GM18870 (cell line): Measurements from ENCODE around the gene ACSF3.
"Not testable (repeated sequence)": the region's sequence is repeated elsewhere in the genome, so short reads cannot be mapped to it uniquely, and the experiment has no call there.

ENCODE experiments used
- ATAC-seq: cut with Tn5 transposase; IDR thresholded peaks from one replicate; pipeline ENCODE4 v1.9.1; 2021; ENCODE audit warnings: moderate library complexity; ENCODE audit not compliant: unreplicated experiment

ACSF3 gene

GRCh38 chr16:89092013-89092412, 1.6 kb upstream of the ACSF3 start:
- no peak for ATAC-seq

DNA sequence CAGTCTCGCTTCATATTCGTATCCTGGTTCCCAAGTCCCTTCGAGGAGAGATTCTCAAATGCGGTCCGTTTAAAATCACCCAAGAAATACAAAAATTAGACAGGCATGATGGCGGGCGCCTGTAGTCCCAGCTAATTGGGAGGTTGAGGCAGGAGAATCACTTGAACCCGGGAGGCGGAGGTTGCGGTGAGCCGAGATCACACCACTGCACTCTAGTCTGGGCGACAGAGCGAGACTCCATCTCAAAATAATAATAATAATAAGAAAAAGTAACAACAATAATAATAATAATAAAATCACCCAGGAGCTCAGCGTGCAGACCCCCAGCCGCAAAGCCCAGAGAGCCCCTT, 425 bp upstream of the ACSF3 start:
- ATAC-seq, result not testable (repeated sequence)

- no peak for ATAC-seq
Measured at GRCh38 chr16:89094252-89094879, 714 bp downstream of the ACSF3 start.

DNA sequence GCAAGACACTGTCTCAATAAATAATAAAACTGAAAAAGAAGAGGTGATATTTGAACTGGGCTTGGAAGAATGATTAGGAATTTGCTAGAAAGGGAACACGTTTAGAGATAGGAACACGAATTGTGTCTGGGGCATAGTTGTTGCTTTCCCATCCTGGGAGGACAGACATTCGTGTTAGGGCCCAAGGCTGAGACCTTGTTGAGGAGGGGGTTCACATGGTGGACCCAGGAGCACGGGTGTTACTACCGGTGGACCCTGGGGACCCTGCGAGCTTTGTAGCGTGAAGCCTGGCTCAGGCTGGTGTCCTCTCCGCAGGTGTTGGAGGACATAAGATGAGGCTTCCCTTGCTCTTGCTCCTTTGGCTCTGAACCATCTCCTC, 1.2 kb downstream of the ACSF3 start:
- ATAC-seq, result no peak

- ATAC-seq, result no peak
Measured at GRCh38 chr16:89095491-89095951, 1.9 kb downstream of the ACSF3 start.

- ATAC-seq, result no peak
Measured at GRCh38 chr16:89096042-89096717, 2.5 kb downstream of the ACSF3 start.

- no peak for ATAC-seq
Measured at GRCh38 chr16:89096768-89097391, 3.2 kb downstream of the ACSF3 start.

GRCh38 chr16:89097392-89097772, 3.7 kb downstream of the ACSF3 start:
- no peak for ATAC-seq

- no peak for ATAC-seq
Measured at GRCh38 chr16:89098767-89099430, 5.2 kb downstream of the ACSF3 start.

DNA sequence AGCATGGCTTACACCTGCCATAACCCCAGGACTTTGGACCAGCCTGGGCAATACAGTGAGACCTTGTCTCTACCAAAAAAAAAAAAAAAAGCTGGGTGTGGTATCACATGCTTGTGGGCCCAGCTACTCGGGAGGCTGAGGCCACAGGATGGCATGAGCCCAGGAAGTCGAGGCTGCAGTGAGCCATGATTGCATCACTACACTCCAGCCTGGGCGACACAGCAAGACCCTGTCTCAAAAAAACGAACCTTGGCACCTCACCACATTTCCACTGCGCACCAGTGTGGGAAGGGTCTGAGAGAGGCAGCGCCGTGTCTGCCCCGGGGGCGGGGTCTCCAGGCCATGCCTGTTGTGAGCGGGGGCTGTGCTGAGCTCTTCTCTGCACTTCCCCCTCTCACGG, 6.3 kb downstream of the ACSF3 start:
- no peak for ATAC-seq

DNA sequence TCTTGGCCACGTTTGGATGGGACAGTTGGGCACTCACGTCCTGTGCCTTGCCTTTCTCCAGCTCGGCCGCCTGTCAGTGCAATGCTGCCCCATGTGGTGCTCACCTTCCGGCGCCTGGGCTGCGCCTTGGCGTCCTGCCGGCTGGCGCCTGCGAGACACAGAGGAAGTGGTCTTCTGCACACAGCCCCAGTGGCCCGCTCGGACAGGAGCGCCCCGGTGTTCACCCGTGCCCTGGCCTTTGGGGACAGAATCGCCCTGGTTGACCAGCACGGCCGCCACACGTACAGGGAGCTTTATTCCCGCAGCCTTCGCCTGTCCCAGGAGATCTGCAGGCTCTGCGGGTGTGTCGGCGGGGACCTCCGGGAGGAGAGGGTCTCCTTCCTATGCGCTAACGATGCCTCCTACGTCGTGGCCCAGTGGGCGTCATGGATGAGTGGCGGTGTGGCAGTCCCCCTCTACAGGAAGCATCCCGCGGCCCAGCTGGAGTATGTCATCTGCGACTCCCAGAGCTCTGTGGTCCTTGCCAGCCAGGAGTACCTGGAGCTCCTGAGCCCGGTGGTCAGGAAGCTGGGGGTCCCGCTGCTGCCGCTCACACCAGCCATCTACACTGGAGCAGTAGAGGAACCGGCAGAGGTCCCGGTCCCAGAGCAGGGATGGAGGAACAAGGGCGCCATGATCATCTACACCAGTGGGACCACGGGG, 7.1 kb downstream of the ACSF3 start:
- ATAC-seq, result no peak

GRCh38 chr16:89101303-89102040, 7.8 kb downstream of the ACSF3 start:
- no peak for ATAC-seq

DNA sequence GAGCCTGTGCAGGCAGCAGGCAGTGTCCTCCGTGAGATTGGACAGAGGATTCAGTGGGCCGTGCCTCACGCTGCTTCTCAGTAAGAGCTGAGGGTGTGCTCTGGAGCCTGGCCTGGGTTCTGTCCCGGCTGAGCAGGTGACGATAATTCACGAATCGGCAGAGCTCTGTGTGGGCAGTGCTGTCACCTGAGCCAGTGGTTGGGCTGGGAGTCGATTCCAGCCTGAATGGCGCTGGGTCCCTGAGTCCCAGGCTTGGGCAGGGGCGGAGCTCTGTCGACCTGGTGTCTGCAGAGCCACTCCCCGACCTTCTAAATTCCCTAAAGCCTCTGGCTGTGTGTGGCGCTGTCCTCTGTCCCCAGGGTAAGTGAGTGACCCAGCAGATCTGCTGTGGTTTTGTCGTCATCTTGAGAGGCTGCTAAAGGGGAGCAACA, 8.4 kb downstream of the ACSF3 start:
- no peak for ATAC-seq

DNA sequence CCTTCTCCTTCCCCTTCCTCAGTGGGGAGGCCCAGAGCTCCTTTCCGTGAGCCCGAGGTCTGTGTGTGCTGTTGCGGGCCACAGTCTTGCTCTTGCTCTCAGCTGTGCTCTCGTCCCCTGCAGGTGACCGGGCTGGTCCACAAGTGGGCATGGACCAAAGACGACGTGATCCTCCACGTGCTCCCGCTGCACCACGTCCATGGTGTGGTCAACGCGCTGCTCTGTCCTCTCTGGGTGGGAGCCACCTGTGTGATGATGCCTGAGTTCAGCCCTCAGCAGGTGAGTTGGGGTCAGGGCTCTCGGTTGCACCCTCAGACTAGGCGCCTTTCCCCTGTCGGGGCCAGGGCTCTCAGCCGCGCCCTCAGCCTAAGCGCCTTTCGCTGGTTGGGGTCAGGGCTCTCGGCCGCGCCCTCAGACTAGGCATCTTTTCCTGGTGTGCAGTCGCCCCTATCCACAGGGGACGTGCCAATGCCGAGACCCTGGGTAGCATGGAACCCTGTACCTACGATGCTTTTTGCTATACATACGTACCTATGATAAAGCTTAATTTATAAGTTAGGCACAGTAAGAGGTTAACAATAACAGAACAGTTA, 8.9 kb downstream of the ACSF3 start:
- no peak for ATAC-seq

DNA sequence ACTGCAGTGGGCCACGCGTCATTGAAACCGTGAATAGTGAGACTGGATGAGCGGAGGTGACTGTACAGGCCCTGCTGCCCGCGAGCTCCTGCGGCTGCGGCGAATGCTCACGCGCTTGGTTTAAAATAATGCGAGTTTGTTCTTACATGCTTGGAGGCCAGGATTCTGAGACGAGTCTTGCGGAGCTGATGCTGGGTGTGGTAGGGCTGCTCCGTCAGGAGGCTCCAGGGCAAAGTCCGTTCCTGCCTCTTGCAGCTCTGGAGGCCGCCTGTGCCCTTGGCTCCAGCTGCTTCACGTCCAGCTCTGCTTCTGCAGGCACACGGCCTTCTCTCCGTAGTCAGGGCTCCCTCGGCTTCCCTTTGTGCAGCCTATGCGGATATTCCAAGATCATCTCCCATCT, 9.5 kb downstream of the ACSF3 start:
- no peak for ATAC-seq

- no peak for ATAC-seq
Measured at GRCh38 chr16:89103781-89104180, 10.1 kb downstream of the ACSF3 start.

- ATAC-seq, result no peak
Measured at GRCh38 chr16:89104303-89104702, 10.7 kb downstream of the ACSF3 start.

DNA sequence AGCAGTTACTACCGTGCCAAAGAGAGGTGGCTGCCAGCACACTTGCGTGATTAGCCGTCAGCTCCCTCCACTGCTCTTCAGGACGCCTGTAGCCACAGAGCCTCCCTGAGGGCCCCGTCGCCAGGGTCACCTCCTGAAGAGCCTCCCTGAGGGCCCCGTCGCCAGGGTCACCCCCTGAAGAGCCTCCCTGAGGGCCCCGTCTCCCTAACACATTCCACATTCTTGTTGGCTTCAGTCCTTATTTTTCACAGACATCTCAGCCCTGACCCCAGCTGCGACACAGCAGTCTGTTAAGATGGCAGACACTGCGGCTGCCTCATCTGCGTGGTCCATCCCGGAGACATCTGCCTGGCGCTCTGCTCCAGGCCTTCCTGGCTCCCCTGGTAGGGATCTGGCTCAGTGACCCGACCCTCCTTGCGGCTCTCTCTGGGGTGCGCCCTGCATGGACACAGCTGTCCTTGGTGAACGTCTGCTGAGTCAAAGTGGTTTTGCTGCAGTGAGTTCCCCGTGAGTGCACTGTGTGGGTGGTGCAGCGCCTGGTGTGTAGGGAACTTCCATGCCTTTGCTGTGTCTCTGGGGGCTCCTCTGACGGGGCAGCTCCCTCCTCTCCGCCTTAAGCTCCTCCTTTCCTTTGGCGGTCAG, 11.4 kb downstream of the ACSF3 start:
- no peak for ATAC-seq

- ATAC-seq, result no peak
Measured at GRCh38 chr16:89105599-89106151, 12.0 kb downstream of the ACSF3 start.
